GM23338 (cell line): ENCODE results near the gene ARFIP1.

Experiments used
- CREB1 ChIP-seq: fragments of 250-450 bp; sonication (Bioruptor Pico); IDR thresholded peaks from 2 replicates; pipeline ENCODE4 v1.5.0; 2020; ENCODE audit warnings: low read depth, mild to moderate bottlenecking, moderate library complexity
- CTCF ChIP-seq, 2 experiments: fragments of 200-600 bp in 1 of 2; sonication (generic) in 1 of 2; conservative IDR thresholded peaks; 2 replicates each; pipeline versions ENCODE4 v1.5.1 to v1.6.1; 2016 to 2017; ENCODE audit warnings: antibody characterized with exemption in 2 of 2, low read depth in 2 of 2, mild to moderate bottlenecking in 2 of 2, moderate library complexity in 1 of 2
- ETS1 ChIP-seq: IDR thresholded peaks from 2 replicates; pipeline ENCODE4 v1.6.1; 2016; ENCODE audit warnings: antibody characterized with exemption
- EZH2 ChIP-seq: fragments of 200-600 bp; sonication (generic); IDR thresholded peaks from one replicate; pipeline ENCODE4 v1.8.0; 2017; ENCODE audit warnings: antibody characterized with exemption, mild to moderate bottlenecking, low read depth; ENCODE audit not compliant: unreplicated experiment
- EZH2phosphoT487 ChIP-seq: fragments of 200-600 bp; sonication (generic); IDR thresholded peaks from one replicate; pipeline ENCODE4 v1.8.1; 2018; ENCODE audit warnings: antibody characterized with exemption; ENCODE audit not compliant: unreplicated experiment
- JUNB ChIP-seq: IDR thresholded peaks from one replicate; pipeline ENCODE4 v1.6.1; 2016; ENCODE audit warnings: antibody characterized with exemption; ENCODE audit not compliant: unreplicated experiment
- POLR2AphosphoS5 ChIP-seq: IDR thresholded peaks from 2 replicates; pipeline ENCODE4 v1.6.1; 2016; ENCODE audit warnings: antibody characterized with exemption, low read depth
- REST ChIP-seq: IDR thresholded peaks from one replicate; pipeline ENCODE4 v1.6.1; 2018; ENCODE audit warnings: antibody characterized with exemption; ENCODE audit not compliant: unreplicated experiment

- TF ChIP-seq REST (no peak), CTCF (conservative IDR thresholded peaks at IDR 0.05; ENCODE audit: low read depth in 2 of 2) (no peak), EZH2 (no peak), POLR2AphosphoS5 (no peak), CREB1 (CRISPR knock-in tag) (no peak), EZH2phosphoT487 (no peak), ETS1 (no peak), JUNB (no peak)
These were observed 79.2 kb downstream of the ARFIP1 start for GRCh38 chr4:152858934-152859333.
